Glutamatergic neuron (in vitro differentiated cells): ENCODE results near the gene CDK6. TPM values are rescaled to one million over a fixed set of nuclear protein-coding genes. Genes with fewer than 3 reads are reported as not detected.

ENCODE experiments used
- DNase-seq: peaks from one replicate; pipeline ENCODE4 v3.0.0; 2022
- H3K27ac Mint-ChIP-seq: one replicate; pipeline ENCODE4 v1.8.0; 2020; ENCODE audit warnings: mild to moderate bottlenecking, mixed read lengths, inconsistent platforms; ENCODE audit not compliant: unreplicated experiment
- H3K27me3 Mint-ChIP-seq: one replicate; pipeline ENCODE4 v1.8.0; 2020; ENCODE audit warnings: mild to moderate bottlenecking, moderate library complexity, mixed read lengths, inconsistent platforms; ENCODE audit not compliant: unreplicated experiment
- H3K36me3 Mint-ChIP-seq: one replicate; pipeline ENCODE4 v1.8.0; 2020; ENCODE audit warnings: mild to moderate bottlenecking, mixed read lengths, inconsistent platforms; ENCODE audit not compliant: unreplicated experiment
- H3K4me1 Mint-ChIP-seq: one replicate; pipeline ENCODE4 v1.8.0; 2020; ENCODE audit warnings: mild to moderate bottlenecking, low read depth, mixed read lengths, inconsistent platforms; ENCODE audit not compliant: unreplicated experiment
- H3K4me3 Mint-ChIP-seq: one replicate; pipeline ENCODE4 v1.8.0; 2020; ENCODE audit warnings: mild to moderate bottlenecking, mixed read lengths, inconsistent platforms; ENCODE audit not compliant: unreplicated experiment
- H3K9me3 Mint-ChIP-seq: one replicate; pipeline ENCODE4 v1.8.0; 2020; ENCODE audit warnings: mild to moderate bottlenecking, moderate library complexity, mixed read lengths, inconsistent platforms; ENCODE audit not compliant: unreplicated experiment
- CTCF ChIP-seq: fragments of 200-600 bp; sonication (generic); IDR thresholded peaks from one replicate; pipeline ENCODE4 v1.5.0; 2021; ENCODE audit not compliant: partially characterized antibody, unreplicated experiment
- total RNA-seq: library from RNA; stranded (reverse); fragmentation: NEBNext Ultra II Directional; extraction: Animal tissue kit (Norgen Biotek cat#: 25700); gene quantifications from one replicate; pipeline ENCODE4 v1.2.1, GENCODE V29; 2021; ENCODE audit not compliant: unreplicated experiment

Gene CDK6
- total RNA-seq, 1 donor from 2014 or later = 111 TPM

GRCh38 chr7:92843034-92843760, 6.8 kb upstream of the CDK6 start:
- H3K36me3 Mint-ChIP-seq = no peaks in the 10 kb centered on the region
- TF ChIP-seq CTCF = no peak
- no peaks in the 10 kb centered on the region for H3K9me3 Mint-ChIP-seq
- no peak for DNase-seq
- H3K4me3 Mint-ChIP-seq = no peak overlapping the region
- H3K4me1 Mint-ChIP-seq = no peaks in the 10 kb centered on the region
- no peak overlapping the region for H3K27ac Mint-ChIP-seq
- peaks cover 1% of the 10 kb centered on the region for H3K27me3 Mint-ChIP-seq

- Mint-ChIP-seq H3K4me3 (no peak overlapping the region), H3K4me1 (peaks cover 5% of the 10 kb centered on the region), H3K27ac (no peak overlapping the region), H3K27me3 (peaks cover 3% of the 10 kb centered on the region), H3K9me3 (peaks cover 3% of the 10 kb centered on the region), H3K36me3 (no peaks in the 10 kb centered on the region)
- no peak for DNase-seq
- no peak for TF ChIP-seq CTCF
Measured at GRCh38 chr7:92841192-92841591, 4.8 kb upstream of the CDK6 start.

- Mint-ChIP-seq H3K4me3 (no peak overlapping the region), H3K27me3 (peaks cover 8% of the 10 kb centered on the region), H3K27ac (no peak overlapping the region), H3K36me3 (no peaks in the 10 kb centered on the region), H3K4me1 (peaks cover 8% of the 10 kb centered on the region), H3K9me3 (peaks cover 5% of the 10 kb centered on the region)
- no peak for DNase-seq
- TF ChIP-seq CTCF = no peak
Measured at GRCh38 chr7:92840316-92840715, 3.9 kb upstream of the CDK6 start.

GRCh38 chr7:92839901-92840300, 3.5 kb upstream of the CDK6 start:
- no peak overlapping the region for H3K4me3 Mint-ChIP-seq
- no peak overlapping the region for H3K27ac Mint-ChIP-seq
- TF ChIP-seq CTCF = no peak
- H3K4me1 Mint-ChIP-seq = peaks cover 8% of the 10 kb centered on the region
- H3K27me3 Mint-ChIP-seq = peaks cover 8% of the 10 kb centered on the region
- DNase-seq = no peak
- H3K36me3 Mint-ChIP-seq = no peaks in the 10 kb centered on the region
- H3K9me3 Mint-ChIP-seq = peaks cover 6% of the 10 kb centered on the region

GRCh38 chr7:92838934-92839333, 2.6 kb upstream of the CDK6 start:
- Mint-ChIP-seq H3K36me3 (no peaks in the 10 kb centered on the region), H3K9me3 (peaks cover 11% of the 10 kb centered on the region), H3K4me1 (peaks cover 8% of the 10 kb centered on the region), H3K27me3 (peaks cover 8% of the 10 kb centered on the region), H3K27ac (no peak overlapping the region), H3K4me3 (no peak overlapping the region)
- TF ChIP-seq CTCF = no peak
- DNase-seq = no peak
